NB4 (cell line): ENCODE measurements around the gene PDE4B.
A peak's percentile ranks its signal among the peaks of the same experiment; 100 is the strongest.

ENCODE experiments used
- CTCF ChIP-seq: IDR thresholded peaks from one replicate; pipeline ENCODE4 v1.5.1; 2012; ENCODE audit warnings: low read depth, low read length
- MYC ChIP-seq: IDR thresholded peaks from 2 replicates; pipeline ENCODE4 v1.6.1; 2011; ENCODE audit warnings: low read depth, low read length
- POLR2A ChIP-seq: IDR thresholded peaks from 2 replicates; pipeline ENCODE4 v1.6.1; 2011; ENCODE audit warnings: mild to moderate bottlenecking; ENCODE audit not compliant: insufficient read length; ENCODE audit errors: extremely low read depth
- TF ChIP-seq, protein P1 (sequence below): IDR thresholded peaks from 2 replicates; pipeline ENCODE4 v1.6.1; 2011; ENCODE audit warnings: low read depth, low read length

DNA sequence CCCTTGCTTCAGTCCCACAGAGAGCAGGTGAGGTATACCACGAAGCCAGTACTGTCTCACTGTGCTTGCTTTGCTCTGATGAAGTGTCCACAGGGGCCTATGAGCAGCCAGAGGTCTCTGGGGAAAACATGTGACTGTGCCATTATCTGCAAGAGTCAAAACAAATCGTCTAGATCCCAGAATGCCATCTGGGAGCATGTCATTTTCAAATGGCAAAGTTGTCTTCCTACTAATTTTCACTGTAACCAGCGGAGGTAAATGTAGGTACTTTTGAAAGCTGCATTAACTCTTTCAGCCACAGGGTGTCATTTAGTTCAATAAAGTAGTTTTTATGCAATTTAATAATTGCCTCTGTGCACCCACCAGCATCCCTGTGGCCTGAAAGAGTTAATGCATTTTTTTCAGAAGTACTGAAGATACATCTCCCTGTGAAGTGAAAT is 567.6 kb downstream of the PDE4B start:
- TF ChIP-seq POLR2A (no peak), CTCF (peak; percentile 6), MYC (no peak)
- TF ChIP-seq, protein P1, sequence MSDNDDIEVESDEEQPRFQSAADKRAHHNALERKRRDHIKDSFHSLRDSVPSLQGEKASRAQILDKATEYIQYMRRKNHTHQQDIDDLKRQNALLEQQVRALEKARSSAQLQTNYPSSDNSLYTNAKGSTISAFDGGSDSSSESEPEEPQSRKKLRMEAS = no peak
